ENCODE data around the gene GNAI3. TPM values are rescaled to one million over a fixed set of nuclear protein-coding genes. Genes with fewer than 3 reads are reported as not detected.

The GNAI3 gene
- 16.3 TPM for total RNA-seq

DNA sequence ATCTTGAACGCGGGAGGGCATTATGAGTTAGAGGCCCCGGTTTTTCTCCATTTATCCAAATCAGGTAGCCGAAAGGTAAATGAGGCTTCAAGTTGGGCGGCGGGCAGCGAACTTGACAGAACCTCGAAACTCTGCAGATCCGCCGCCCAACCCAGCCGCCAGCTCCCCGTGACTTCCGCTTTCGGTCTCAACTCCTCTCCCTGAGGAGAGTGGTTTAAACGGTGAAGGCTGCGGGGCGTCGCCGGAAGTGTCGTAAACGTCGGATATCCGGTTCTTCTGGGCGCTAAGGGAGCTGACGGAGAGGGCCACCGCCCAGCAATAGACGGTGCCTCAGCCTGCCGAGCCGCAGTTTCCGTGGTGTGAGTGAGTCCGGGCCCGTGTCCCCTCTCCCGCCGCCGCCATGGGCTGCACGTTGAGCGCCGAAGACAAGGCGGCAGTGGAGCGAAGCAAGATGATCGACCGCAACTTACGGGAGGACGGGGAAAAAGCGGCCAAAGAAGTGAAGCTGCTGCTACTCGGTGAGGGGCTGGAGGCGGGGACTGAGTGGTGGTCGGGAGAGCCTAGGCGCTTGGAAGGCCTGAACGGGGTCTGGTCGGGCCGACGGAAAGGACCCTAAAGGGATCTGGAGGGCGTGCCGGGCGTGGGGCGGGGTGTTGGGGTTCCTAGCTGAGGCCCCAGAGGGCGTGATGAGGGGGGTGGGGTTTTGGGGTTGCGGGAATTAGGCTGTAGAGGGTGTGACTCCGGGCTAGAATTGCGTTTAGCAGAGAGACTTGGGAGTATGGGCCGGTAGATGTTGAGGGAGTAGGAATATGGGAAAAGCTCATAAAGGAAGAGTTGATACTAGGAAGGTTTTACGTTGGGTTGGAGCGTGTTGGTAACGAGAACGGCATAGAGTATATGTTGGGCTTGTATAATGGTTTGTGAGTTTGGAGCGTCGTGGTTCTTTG lies at the start of gene GNAI3:
Gene GNAI3 (plus strand): TSS at position 295 of the 947 bp plus-strand sequence. CDS start 106 bp downstream, at position 401.
- peak; percentile 80 to 90 for DNase-seq (ENCODE audit: low spot score in 2 of 2)
- FAIRE-seq: no peak

DNA sequence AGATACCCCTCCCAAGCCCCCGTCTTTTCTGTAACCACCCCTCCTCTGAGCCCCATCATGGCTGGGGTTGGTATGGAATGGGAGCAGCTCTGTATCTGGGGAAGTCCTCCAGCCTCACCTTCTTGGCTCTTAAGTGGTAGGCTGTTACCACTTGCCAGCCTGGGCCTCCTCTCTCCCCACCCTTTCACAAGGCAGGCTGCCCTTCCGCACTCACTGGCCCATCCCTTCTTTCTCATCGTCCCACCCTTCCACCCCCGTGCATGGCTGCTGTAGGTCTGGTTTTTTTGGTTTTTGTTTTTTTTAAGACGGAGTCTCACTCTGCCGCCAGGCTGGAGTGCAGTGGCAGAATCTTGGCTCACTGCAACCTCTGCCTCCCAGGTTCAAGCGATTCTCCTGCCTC lies 49.3 kb upstream of the GNAI3 start:
- DNase-seq (ENCODE audit: low spot score in 2 of 2) (no peak), FAIRE-seq (no peak)

DNA sequence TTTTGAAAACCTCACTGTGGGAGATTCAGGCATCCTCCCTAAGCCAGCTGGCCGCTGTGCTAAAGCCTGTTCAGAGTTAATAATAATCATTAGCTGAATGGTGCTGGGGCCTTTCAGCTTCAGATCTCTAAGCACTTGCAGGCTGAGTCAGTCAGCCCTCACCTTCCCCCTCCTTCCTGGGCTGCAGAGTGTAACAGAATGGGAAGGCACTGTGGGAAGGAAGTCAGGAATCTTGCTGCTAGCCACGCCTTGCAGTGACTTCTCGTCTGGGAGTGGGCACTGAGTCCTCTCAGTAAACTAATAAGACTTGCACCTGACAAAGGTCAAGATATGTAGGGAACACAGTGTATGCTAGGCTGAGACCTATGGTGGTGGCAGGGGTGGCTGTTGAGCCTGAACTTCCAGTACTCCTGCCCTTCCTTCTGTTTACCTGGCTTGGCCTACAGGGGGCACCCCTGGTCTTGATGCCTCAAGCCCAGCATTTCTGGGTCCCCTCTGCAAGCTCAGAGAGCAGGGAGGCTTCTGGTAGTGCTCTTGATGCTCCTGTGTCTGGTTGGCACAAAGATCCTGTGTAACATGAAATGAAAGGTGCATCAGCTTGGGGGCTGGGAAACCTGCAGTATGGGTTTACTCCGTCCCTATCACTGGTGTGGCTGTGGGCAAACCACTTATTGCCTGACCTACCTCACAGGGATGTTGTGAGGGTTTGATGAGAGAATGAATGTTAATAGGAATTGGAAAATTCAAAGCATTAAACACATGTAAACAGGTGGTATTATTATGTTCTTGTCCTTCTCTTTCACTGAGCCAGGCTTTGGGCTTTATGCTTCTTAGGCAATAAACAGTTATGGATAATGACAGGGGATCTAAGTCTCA lies 48.5 kb upstream of the GNAI3 start:
- FAIRE-seq (no peak), DNase-seq (ENCODE audit: low spot score in 2 of 2) (no peak)

DNA sequence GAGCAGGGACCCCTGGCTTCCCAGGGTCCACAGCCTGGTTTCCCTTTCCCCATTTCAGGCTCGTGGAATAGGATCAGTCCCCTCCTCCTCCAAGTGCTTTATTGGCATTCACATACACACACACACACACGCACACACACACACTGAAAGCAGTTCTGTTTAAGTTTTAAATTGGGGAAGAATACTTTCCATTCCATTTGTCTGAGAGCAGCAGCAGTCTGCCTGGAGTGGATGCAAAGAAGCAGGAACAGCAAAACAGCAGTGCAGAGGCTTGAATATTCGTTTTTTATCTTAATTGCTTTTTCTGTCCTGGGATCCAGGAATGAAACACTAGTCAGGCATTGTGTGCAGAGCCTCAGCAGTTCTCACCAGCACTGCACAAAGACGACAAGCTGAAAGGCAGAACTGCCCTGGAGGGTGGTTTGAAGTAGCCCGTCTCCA lies 47.5 kb upstream of the GNAI3 start:
- FAIRE-seq: no peak
- no peak for DNase-seq (ENCODE audit: low spot score in 2 of 2)

- DNase-seq (ENCODE audit: low spot score in 2 of 2): no peak
- no peak for FAIRE-seq
Measured at GRCh38 chr1:109501644-109502363, 46.6 kb upstream of the GNAI3 start.

- no peak for FAIRE-seq
- no peak for DNase-seq (ENCODE audit: low spot score in 2 of 2)
Measured at GRCh38 chr1:109502364-109502851, 46.0 kb upstream of the GNAI3 start.

DNA sequence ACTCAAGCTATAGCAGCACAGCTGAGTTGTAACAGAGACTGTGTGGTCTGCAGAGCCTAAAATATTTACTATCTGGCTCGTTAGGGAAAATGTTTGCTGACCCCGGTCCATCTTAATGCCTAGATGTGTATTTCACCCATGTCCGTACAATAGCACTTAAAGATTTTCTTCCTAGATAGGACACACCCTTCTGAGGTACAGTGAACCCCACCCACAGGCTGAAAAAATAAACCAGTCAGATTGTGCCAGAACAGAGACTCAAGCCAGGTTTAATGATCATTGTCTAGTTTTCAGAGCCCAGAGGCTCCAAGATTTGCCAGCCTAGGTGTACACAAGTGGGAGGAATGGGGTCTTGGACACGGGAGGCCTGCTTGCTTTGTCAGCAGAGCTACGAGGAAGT lies 44.5 kb upstream of the GNAI3 start:
- no peak for DNase-seq (ENCODE audit: low spot score in 2 of 2)
- FAIRE-seq: no peak

GRCh38 chr1:109504974-109505373 lies 43.4 kb upstream of the GNAI3 start:
- DNase-seq (ENCODE audit: low spot score in 2 of 2) (no peak), FAIRE-seq (no peak)

GRCh38 chr1:109508001-109508872 lies 40.2 kb upstream of the GNAI3 start:
- FAIRE-seq (no peak), DNase-seq (ENCODE audit: low spot score in 2 of 2) (no peak)

- DNase-seq (ENCODE audit: low spot score in 2 of 2) (no peak), FAIRE-seq (no peak)
Measured at GRCh38 chr1:109508873-109509175, 39.6 kb upstream of the GNAI3 start.

GRCh38 chr1:109509176-109510134 lies 39.0 kb upstream of the GNAI3 start, which contains the start of gene AMIGO1:
Gene AMIGO1 (minus strand): TSS chr1:109509727. CDS start chr1:109508912, 815 bp downstream.
- FAIRE-seq (no peak), DNase-seq (ENCODE audit: low spot score in 2 of 2) (peak; percentile 87 to 90)

DNA sequence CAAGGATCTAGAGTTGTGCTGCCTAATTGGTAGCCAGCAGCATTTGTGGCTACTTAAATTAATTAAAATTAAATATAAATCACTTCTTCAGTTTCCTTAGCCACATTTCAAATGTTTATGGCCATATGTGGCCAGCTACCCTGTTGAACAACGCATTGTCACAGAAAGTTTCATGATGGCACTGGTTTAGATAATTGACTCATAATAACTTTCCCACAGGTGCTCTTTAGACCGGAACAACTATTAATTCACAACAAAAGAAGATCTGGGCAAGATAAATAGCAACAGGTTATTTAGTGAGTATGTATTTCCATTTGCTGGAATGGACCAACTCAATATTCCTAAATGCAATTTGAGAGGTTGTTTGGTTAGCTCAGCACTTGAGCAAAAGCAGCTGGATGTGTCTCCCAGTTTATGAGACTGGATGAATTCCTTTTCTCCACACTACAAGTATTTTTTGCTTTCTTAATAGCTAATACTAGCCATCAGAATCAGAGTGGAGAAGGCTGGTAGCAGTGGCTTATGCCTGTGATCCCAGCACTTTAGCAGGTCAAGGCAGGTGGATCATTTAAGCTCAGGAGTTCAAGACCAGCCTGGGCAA lies 35.2 kb upstream of the GNAI3 start:
- no peak for DNase-seq (ENCODE audit: low spot score in 2 of 2)
- no peak for FAIRE-seq

DNA sequence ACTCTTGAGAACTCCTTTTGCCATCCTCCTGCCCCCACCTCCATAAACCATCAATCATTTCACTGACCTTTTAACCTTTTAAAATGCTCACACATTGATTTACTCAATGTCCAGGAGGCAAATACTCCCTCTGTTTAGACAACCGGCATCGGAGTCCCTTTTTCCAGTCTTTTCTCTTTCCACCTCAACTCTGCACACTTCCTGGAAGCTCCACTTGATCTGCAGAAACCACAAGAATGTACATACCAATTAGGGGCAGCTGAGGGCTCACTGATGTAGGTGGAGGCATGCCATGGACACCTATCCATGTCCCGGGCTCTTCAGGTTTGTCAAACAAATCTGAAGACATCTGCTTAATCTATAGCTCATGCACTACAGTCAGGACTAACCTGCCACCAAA lies 33.6 kb upstream of the GNAI3 start:
- DNase-seq (ENCODE audit: low spot score in 2 of 2): no peak
- no peak for FAIRE-seq

DNA sequence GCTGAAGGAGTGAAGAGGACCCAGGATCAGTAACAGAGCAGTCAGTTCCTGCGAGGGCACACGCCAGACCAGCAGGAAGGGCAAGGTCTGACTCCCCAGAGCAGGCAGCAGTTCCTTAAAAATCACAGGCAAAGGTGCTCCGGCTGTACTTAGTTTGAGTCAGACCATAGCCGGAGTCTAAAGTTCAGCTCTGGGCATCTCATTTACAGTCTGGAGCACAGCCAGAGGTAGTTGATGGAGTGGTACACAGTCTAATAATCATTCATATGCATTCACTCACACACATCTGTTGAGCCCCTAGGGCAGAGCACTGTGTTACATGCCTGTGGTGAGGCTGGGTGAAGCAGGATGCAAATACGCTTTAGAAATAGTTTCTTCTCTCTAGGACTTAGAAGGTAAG lies 31.5 kb upstream of the GNAI3 start:
- no peak for FAIRE-seq
- DNase-seq (ENCODE audit: low spot score in 2 of 2): no peak

DNA sequence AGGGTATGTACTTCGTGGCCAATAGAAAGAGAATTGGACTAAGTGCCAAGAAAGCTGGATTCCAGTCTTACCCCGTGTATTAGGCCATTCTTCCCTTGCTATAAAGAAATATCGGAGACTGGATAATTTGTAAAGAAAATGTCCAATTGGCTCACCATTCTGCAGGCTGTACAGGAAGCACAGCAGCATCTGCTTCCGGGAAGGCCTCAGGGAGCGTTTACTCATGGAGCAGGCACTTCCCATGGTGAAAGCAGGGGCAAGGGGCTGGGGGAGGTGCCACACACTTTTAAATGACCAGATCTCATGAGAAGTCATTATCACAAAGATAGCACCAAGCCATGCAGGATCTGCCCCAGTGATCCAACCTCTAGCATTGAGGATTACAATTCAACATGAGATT lies 31.1 kb upstream of the GNAI3 start:
- DNase-seq (ENCODE audit: low spot score in 2 of 2): no peak
- FAIRE-seq: no peak

DNA sequence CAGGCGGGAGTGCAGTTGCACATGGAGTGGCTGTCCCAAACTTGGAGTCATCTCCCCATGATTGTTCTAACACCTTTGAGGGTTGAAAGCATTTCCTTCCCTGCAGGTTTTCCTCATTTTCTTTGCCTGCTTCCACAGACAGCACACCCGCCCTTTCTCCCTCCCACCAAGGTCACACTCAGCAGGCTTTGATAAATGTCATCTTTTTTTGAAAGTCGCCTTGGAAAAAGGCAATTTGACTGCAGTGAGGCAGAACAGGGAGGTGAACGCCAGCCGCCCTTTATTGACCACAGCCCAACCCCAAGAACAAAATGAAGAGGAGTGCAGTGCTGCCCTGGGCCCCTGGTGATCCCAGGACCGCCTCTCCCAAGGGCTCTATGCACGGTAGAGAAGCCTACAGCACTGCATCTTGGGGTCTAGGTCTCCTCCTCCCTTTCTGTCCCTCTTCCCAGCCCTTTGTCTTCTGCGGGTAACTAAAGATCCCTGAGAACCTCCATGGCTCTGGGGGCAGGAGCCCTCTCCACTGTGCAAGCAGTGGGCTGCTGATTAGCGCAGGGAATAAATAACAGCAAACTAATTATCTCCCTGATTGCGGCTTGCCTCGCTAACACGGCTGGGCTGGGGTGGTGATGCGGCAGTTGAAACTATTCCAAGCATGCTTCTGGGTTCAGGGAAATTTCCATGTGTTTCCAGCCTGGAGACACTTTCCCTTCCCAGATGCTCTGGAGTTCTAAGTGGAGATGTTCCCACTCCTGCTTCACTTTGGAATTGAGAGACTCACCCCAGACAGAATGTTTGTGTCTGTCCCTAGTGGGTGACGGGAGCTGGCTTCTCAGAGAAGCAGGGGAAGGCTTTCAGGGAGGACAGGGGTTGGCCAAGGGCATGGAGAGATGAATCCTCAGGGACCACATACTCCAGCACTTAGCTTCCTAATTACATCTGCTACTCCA lies 27.1 kb upstream of the GNAI3 start:
- FAIRE-seq: no peak
- no peak for DNase-seq (ENCODE audit: low spot score in 2 of 2)

GRCh38 chr1:109522026-109522425 lies 26.4 kb upstream of the GNAI3 start:
- DNase-seq (ENCODE audit: low spot score in 2 of 2) (no peak), FAIRE-seq (no peak)
